H9 (cell line): ENCODE measurements around the gene CAMTA1. TPM values are rescaled to one million over a fixed set of nuclear protein-coding genes. Genes with fewer than 3 reads are reported as not detected.

Source experiments
- DNase-seq: peaks from one replicate; pipeline ENCODE4 v3.0.0-alpha.2; 2017
- H2AFZ ChIP-seq: one replicate; pipeline ENCODE4 v1.6.1; 2013; ENCODE audit warnings: mild to moderate bottlenecking, low read length, control low read depth, moderate library complexity
- H2AK5ac ChIP-seq: 2 replicates; pipeline ENCODE4 v1.6.1; 2013; ENCODE audit warnings: low read length, control low read depth, mixed read lengths; ENCODE audit not compliant: insufficient read length
- H2BK120ac ChIP-seq: one replicate; pipeline ENCODE4 v1.6.1; 2013; ENCODE audit warnings: low read depth, mild to moderate bottlenecking, low read length, control low read depth, inconsistent platforms; ENCODE audit not compliant: poor library complexity, severe bottlenecking
- H2BK12ac ChIP-seq: 2 replicates; pipeline ENCODE4 v1.6.1; 2013; ENCODE audit warnings: low read length, control low read depth, mixed read lengths, low read depth; ENCODE audit not compliant: insufficient read length
- H2BK15ac ChIP-seq: 2 replicates; pipeline ENCODE4 v1.6.1; 2013; ENCODE audit warnings: low read depth, low read length, control low read depth
- H2BK20ac ChIP-seq: one replicate; pipeline ENCODE4 v1.6.1; 2013; ENCODE audit warnings: low read depth, mild to moderate bottlenecking, low read length, control low read depth, inconsistent platforms; ENCODE audit not compliant: poor library complexity, severe bottlenecking
- H2BK5ac ChIP-seq: 2 replicates; pipeline ENCODE4 v1.6.1; 2013; ENCODE audit warnings: low read length, control low read depth, mixed read lengths; ENCODE audit not compliant: insufficient read length
- H3K14ac ChIP-seq: 2 replicates; pipeline ENCODE4 v1.6.1; 2013; ENCODE audit warnings: low read length, control low read depth; ENCODE audit not compliant: insufficient read depth
- H3K18ac ChIP-seq: 2 replicates; pipeline ENCODE4 v1.6.1; 2013; ENCODE audit warnings: low read depth, mild to moderate bottlenecking, mixed read lengths, low read length, control low read depth; ENCODE audit not compliant: insufficient read length
- H3K23ac ChIP-seq: 2 replicates; pipeline ENCODE4 v1.6.1; 2013; ENCODE audit warnings: low read length, control low read depth, mixed read lengths, low read depth; ENCODE audit not compliant: insufficient read length
- H3K23me2 ChIP-seq: 2 replicates; pipeline ENCODE4 v1.6.1; 2013; ENCODE audit warnings: low read depth, mild to moderate bottlenecking, mixed read lengths, low read length, control low read depth; ENCODE audit not compliant: insufficient read length, poor library complexity, severe bottlenecking
- H3K27ac ChIP-seq: 2 replicates; pipeline ENCODE4 v1.5.1; 2013; ENCODE audit warnings: low read length, control low read depth, mixed read lengths, low read depth; ENCODE audit not compliant: insufficient read length
- H3K27me3 ChIP-seq: 2 replicates; pipeline ENCODE4 v1.6.1; 2013; ENCODE audit warnings: low read length, control low read depth, inconsistent platforms; ENCODE audit not compliant: insufficient read depth
- H3K4ac ChIP-seq: 2 replicates; pipeline ENCODE4 v1.6.1; 2013; ENCODE audit warnings: low read depth, mild to moderate bottlenecking, control low read depth, inconsistent platforms, low read length, moderate library complexity
- H3K4me1 ChIP-seq: 2 replicates; pipeline ENCODE4 v1.6.1; 2013; ENCODE audit warnings: low read length, control low read depth, inconsistent platforms; ENCODE audit not compliant: insufficient read depth
- H3K4me2 ChIP-seq: 2 replicates; pipeline ENCODE4 v1.6.1; 2013; ENCODE audit warnings: low read length, control low read depth, mixed read lengths; ENCODE audit not compliant: insufficient read length, insufficient read depth
- H3K56ac ChIP-seq: 2 replicates; pipeline ENCODE4 v1.6.1; 2013; ENCODE audit warnings: low read depth, mild to moderate bottlenecking, mixed read lengths, low read length, control low read depth; ENCODE audit not compliant: insufficient read length
- H3K79me1 ChIP-seq: 2 replicates; pipeline ENCODE4 v1.6.1; 2013; ENCODE audit warnings: low read depth, mild to moderate bottlenecking, moderate library complexity, low read length, control low read depth, inconsistent platforms; ENCODE audit not compliant: insufficient read depth, poor library complexity, severe bottlenecking
- H3K79me2 ChIP-seq: 2 replicates; pipeline ENCODE4 v1.6.1; 2013; ENCODE audit warnings: low read length, control low read depth, inconsistent platforms; ENCODE audit not compliant: insufficient read depth
- H3K9ac ChIP-seq: 2 replicates; pipeline ENCODE4 v1.6.1; 2013; ENCODE audit warnings: low read length, control low read depth, mixed read lengths; ENCODE audit not compliant: insufficient read length; ENCODE audit errors: extremely low read depth
- H3K9me3 ChIP-seq: one replicate; pipeline ENCODE4 v1.6.1; 2013; ENCODE audit warnings: low read depth, low read length, inconsistent platforms; ENCODE audit not compliant: control insufficient read depth
- H3T11ph ChIP-seq: one replicate; pipeline ENCODE4 v1.6.1; 2013; ENCODE audit warnings: mild to moderate bottlenecking, low read length, control low read depth, inconsistent platforms
- H4K20me1 ChIP-seq: one replicate; pipeline ENCODE4 v1.6.1; 2013; ENCODE audit not compliant: control insufficient read depth, insufficient read length, insufficient read depth
- H4K5ac ChIP-seq: 2 replicates; pipeline ENCODE4 v1.6.1; 2013; ENCODE audit warnings: low read depth, mild to moderate bottlenecking, mixed read lengths, low read length, control low read depth; ENCODE audit not compliant: insufficient read length
- H4K8ac ChIP-seq: replicated peaks from 2 replicates; pipeline ENCODE4 v1.6.1; 2013; ENCODE audit warnings: low read length, control low read depth, mixed read lengths, low read depth; ENCODE audit not compliant: insufficient read length
- H4K91ac ChIP-seq: 2 replicates; pipeline ENCODE4 v1.6.1; 2013; ENCODE audit warnings: low read depth, mild to moderate bottlenecking, moderate library complexity, mixed read lengths, low read length, control low read depth; ENCODE audit not compliant: insufficient read length
- H3K27ac Mint-ChIP-seq, 3 experiments: 2 replicates in 2 of 3; 3 replicates in 1 of 3; pipeline ENCODE4 v1.8.0; 2020 to 2021; ENCODE audit warnings: mixed read lengths in 3 of 3, mild to moderate bottlenecking in 1 of 3, moderate library complexity in 1 of 3
- H3K27me3 Mint-ChIP-seq: 2 replicates; pipeline ENCODE4 v1.8.0; 2021; ENCODE audit warnings: low read depth, mild to moderate bottlenecking, moderate library complexity, mixed read lengths
- H3K36me3 Mint-ChIP-seq, 3 experiments: 2 replicates in 2 of 3; 3 replicates in 1 of 3; pipeline ENCODE4 v1.8.0; 2020 to 2021; ENCODE audit warnings: low read depth in 3 of 3, mixed read lengths in 3 of 3; ENCODE audit not compliant: insufficient read depth in 1 of 3
- H3K4me1 Mint-ChIP-seq, 2 experiments: 2 replicates each; pipeline ENCODE4 v1.8.0; 2020; ENCODE audit warnings: mixed read lengths in 2 of 2
- H3K4me3 Mint-ChIP-seq, 2 experiments: 2 replicates in 1 of 2; 3 replicates in 1 of 2; pipeline ENCODE4 v1.8.0; 2020 to 2021; ENCODE audit warnings: mild to moderate bottlenecking in 2 of 2, mixed read lengths in 2 of 2, moderate library complexity in 1 of 2
- H3K9me3 Mint-ChIP-seq, 2 experiments: 2 replicates in 1 of 2; 3 replicates in 1 of 2; pipeline ENCODE4 v1.8.0; 2020; ENCODE audit warnings: mild to moderate bottlenecking in 2 of 2, mixed read lengths in 2 of 2, moderate library complexity in 1 of 2
- CTCF ChIP-seq: fragments of 200-600 bp; sonication (generic); conservative IDR thresholded peaks from 3 replicates; pipeline ENCODE4 v1.8.0; 2021; ENCODE audit warnings: antibody characterized with exemption, mild to moderate bottlenecking
- WGBS: extraction: QIAGEN DNeasy Blood & Tissue Kit; methylation state at CpG from one replicate; pipeline ENCODE4 v1.1.7; 2013; ENCODE audit warnings: missing lambda C conversion rate, low lambda C conversion rate, mixed read lengths; ENCODE audit not compliant: insufficient read length; ENCODE audit errors: extremely low coverage; 5-methylcytosine and 5-hydroxymethylcytosine counted together
- total RNA-seq: library from RNA; stranded (reverse); gene quantifications from 2 replicates; pipeline ENCODE4 v1.2.1, GENCODE V29; 2021

CAMTA1 gene
- total RNA-seq, 1 experiment from 2014 or later, result 115 TPM

DNA sequence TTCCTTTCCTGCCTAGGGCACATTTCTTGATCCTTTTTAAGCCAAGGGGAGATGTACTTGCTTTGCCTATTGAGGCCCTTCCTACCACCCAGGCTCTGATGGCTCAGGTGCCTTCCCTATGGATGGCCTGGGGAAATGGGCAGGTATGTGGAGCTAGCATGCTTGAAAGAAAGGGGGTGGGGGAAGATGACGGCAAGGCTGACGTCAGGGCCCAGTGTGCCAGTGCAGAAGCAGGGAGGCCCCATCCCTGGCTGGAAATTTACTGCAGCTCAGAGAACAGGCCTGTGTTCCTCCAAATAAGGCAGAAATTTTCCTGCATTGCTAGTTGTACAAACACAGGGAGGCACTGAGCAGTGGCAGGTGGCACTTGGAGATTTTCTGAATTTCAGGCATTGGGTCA is 532.6 kb downstream of the CAMTA1 start:
- Histone ChIP-seq H2BK12ac (no peak overlapping the region), H3K18ac (no peak overlapping the region), H3K23me2 (no peaks in the 10 kb centered on the region), H2BK5ac (no peak overlapping the region), H3K9me3 (no peaks in the 10 kb centered on the region), H4K91ac (no peak overlapping the region), H4K20me1 (no peaks in the 10 kb centered on the region), H3K56ac (no peak overlapping the region), H3T11ph (no peak overlapping the region), H2BK20ac (no peak overlapping the region), H3K9ac (no peak overlapping the region), H2BK120ac (no peak overlapping the region), H3K4me1 (no peaks in the 10 kb centered on the region), H3K14ac (no peak overlapping the region), H2AFZ (no peak overlapping the region), H2AK5ac (no peak overlapping the region), H4K8ac (no peak overlapping the region), H3K79me1 (no peaks in the 10 kb centered on the region), H3K79me2 (no peaks in the 10 kb centered on the region), H3K27ac (no peak overlapping the region), H4K5ac (no peak overlapping the region), H3K23ac (no peak overlapping the region), H2BK15ac (no peak overlapping the region), H3K27me3 (no peaks in the 10 kb centered on the region), H3K4ac (no peak overlapping the region), H3K4me2 (no peak overlapping the region)
- H3K36me3 Mint-ChIP-seq, result peaks cover 0 to 2% (median 0%) of the 10 kb centered on the region in 3 experiments; a peak in 2 of 7 replicates
- no CpG with 5 or more reads among the region's 2 CpGs for whole genome bisulfite sequencing
- H3K9me3 Mint-ChIP-seq, result no peaks in the 10 kb centered on the region
- H3K27me3 Mint-ChIP-seq, result no peaks in the 10 kb centered on the region
- H3K27ac Mint-ChIP-seq, result no peak overlapping the region
- H3K4me1 Mint-ChIP-seq, result peaks cover 0 to 7% of the 10 kb centered on the region in 2 experiments; a peak in 2 of 4 replicates
- H3K4me3 Mint-ChIP-seq, result no peak overlapping the region
- no peak for TF ChIP-seq CTCF
- peak; percentile 43 for DNase-seq
